NCI-H2227 treated with DMSO at 0.1 percent for 48 hours (cell line): ENCODE results near the gene PNPO.
A peak's percentile ranks its signal among the peaks of the same experiment; 100 is the strongest.

Experiments used
- DNase-seq: peaks from one replicate; lab custom pipeline; 2025; lab: John Stamatoyannopoulos, UW

PNPO gene

GRCh38 chr17:47949946-47950345 lies 8.6 kb downstream of the PNPO start:
- no peak for DNase-seq

- DNase-seq, result no peak
Measured at GRCh38 chr17:47950448-47950847, 9.1 kb downstream of the PNPO start.

DNA sequence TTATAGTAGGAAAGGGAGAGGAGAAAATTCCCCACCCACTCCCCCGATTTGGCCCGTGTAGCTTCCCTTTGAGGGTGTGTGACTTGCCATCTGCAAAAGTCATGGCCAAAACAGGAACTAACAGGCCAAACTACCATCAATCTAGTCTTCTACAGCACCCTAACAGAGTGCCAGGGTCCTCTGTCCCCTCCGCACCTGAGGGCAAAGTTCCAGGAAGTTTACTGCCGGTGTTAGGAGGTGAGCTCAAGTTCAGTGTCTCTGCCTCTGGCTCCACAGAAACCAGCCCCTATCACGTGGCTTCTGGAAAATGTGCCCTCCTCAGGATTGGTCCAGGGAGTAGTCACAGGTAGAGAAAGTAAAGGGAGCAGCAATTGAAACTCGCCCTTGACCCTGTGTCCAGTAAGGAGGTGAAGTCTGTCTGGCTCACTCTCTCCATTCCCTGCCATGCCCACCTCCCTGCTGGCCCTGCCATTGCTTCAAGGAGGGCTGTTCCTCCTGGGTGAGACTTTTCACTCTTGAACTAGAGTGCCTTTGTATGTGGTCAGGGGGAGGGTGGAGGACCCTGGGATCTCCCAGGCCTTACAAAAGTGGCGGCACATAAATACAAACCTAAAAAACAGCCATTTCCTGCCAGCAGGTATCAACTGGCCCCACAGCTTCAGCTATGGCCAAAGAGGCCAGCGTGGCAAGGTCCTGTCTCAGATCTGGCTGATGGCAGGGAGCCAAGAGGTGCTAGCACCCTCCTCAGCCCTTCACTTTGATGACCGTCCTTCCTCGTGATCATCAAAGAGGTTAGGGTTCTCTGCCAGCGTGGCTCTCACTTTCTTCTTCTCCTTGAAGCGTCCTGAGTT lies 11.0 kb downstream of the PNPO start:
- DNase-seq, result no peak

DNA sequence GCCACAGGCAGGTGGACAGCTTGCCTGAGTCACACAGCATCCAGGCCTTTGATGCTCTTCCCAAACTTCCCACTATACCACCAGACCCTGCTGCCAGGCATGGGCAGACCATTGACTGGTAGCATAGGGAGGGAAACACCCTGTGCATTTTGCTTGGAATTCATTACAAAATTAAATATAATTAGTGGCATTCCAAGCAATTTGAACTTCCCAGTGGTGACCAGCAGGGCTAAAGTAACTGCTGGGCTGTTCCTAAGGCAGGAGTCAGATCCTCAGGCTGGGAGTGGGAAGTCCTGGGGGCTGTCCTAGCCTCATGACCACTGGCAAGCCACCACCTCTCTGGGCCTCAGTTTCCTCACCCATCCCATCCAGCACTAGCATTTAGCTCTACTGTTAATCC lies 12.5 kb downstream of the PNPO start:
- DNase-seq, result no peak

- no peak for DNase-seq
Measured at GRCh38 chr17:47955497-47956461, 14.4 kb downstream of the PNPO start.

DNA sequence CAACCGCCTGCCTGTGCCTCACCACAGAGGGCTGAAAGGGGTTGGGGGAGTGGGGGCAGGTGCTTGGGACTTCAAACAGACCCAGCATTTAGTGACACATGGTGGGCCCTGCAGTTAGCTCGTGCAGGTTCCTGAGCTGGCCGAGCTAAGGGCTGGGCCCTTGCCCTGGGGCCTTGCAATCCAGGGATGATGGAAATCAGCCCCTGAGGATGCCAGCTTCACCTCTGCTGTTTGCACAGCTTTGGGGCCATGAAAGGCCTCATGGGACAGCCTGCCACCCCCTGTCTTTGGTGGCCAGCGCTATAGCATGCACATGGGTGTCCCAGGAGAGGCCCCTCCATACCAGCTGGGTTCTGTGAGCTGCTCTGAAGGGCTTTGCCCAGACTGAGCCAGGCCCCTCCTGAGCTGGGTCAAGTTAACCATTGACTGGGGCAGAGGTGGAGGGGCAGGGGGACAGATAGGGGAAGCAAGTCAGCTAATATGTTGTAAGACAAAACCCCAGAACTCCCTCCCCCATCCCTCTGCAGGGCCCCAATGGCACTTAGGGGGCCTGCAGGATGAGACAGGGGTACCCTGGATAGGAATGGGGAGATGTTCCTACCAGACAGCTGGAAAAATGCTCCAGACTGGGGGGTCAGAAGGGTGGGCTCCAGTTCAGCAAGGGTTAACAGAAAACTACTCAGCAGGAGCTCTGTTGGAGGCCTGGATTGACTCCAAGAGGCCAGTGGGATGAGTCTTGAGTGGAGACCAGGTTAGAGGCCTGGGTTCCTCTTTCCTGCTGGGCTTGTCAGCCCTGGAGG lies 15.6 kb downstream of the PNPO start:
- no peak for DNase-seq

- DNase-seq, result no peak
Measured at GRCh38 chr17:47957591-47958490, 16.5 kb downstream of the PNPO start, which contains the start of gene PRR15L. TSS of gene PRR15L (minus strand) at chr17:47957883. CDS start at chr17:47953234, 4,649 bp downstream.

GRCh38 chr17:47959825-47960655 lies 18.7 kb downstream of the PNPO start:
- no peak for DNase-seq

- DNase-seq, result no peak
Measured at GRCh38 chr17:47961406-47961805, 20.0 kb downstream of the PNPO start.

GRCh38 chr17:47962901-47963300 lies 21.5 kb downstream of the PNPO start:
- no peak for DNase-seq

DNA sequence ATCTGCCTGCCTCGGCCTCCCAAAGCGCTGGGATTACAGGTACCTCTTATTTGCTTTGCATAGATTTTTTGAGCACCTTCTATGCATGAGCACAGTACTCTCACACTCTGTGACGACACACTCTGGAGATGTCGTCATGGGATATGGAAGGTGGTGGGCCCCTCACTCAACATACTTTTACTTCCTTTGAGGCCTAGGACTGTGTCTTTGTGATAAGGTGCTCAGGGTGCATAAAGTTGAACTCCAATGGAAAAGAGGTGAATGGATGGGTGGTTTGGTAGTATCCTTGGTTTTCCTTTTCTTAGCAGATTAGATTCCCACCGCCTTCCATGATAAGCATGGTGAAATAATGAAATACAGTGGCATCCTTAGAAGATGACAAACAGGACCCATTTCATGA lies 23.5 kb downstream of the PNPO start:
- DNase-seq, result no peak

DNA sequence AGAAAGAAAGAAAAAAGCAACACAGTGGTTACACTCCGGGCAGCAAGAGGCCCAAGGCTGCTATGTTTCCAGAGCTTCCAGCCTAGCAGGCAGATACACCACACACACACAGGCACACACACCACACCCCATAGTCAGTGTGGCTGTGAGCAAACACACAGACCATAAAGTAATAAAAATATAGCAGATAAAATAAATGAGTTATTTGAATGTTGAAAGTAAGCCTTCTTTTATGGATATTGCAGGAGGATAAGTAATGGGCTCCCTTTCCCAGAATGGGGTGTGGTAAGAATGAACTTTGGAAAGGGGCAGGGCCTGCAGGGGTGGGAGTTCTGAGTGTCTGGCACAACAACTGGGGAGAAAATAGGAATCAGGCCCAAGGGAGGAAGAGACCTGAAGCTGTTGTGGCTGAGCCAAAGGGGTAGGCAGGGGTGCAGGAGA lies 24.7 kb downstream of the PNPO start:
- DNase-seq, result no peak

DNA sequence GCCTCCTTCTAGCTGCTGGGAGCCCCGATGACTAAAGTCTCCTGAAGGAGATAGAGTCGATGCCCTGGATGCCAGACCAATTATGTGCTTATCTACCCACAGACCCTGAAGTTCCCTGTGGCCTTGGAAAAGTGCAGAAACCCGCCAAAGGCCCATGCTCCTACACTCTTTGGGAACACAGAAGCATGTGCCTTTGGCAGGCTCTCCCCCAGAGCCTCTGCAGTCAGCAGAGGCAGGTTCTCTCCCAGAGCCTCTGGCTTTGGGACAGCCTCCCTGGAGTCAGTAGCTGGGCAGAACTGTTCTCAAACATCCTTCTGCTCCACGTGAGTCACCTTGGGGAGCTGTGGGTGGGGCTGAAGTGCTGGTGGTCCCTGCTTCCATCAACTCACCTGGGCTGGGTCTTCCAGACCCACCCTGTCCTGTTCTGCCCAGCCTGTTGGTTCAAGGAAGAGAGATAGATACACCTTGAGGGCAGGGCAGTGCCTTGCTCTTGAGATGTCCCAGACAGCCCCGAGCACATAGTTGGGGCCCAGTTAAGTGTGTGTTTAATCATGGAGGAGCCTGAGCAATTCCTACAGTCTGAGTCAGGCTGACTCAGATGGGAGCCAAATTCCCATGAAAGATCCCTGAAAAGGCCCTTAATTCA lies 26.4 kb downstream of the PNPO start:
- no peak for DNase-seq

GRCh38 chr17:47968836-47969235 lies 27.5 kb downstream of the PNPO start:
- no peak for DNase-seq

- DNase-seq, result no peak
Measured at GRCh38 chr17:47969930-47970724, 28.8 kb downstream of the PNPO start.

- peak; percentile 99 for DNase-seq
Measured at GRCh38 chr17:47970725-47971499, 29.5 kb downstream of the PNPO start, which contains the start of gene CDK5RAP3. TSS of gene CDK5RAP3 (plus strand) at chr17:47971113. CDS start at chr17:47971147, 34 bp downstream.

GRCh38 chr17:47973541-47973940 lies 32.2 kb downstream of the PNPO start:
- DNase-seq, result no peak
